HCT116 (cell line): ENCODE data around the gene PIEZO2. TPM values are rescaled to one million over a fixed set of nuclear protein-coding genes. Genes with fewer than 3 reads are reported as not detected.
"Not testable (repeated sequence)": the region's sequence is repeated elsewhere in the genome, so short reads cannot be mapped to it uniquely, and the experiment has no call there.

Experiments used
- ATAC-seq: fragments of 200-7000 bp; cut with Tn5 transposase; 2 replicates; pipeline ENCODE4 v1.9.1; 2020; ENCODE audit warnings: mild to moderate bottlenecking, moderate library complexity
- BruUV-seq: library from RNA; stranded (reverse); fragments of 400-500 nt; replicated peaks from 2 replicates; lab custom pipeline; 2021; lab: Mats Ljungman, UMichigan
- CTCF ChIA-PET: fragments of 300-600 bp; sonication (Branson Sonifier 250); formaldehyde crosslinking; loops from one replicate; lab custom pipeline; 2021; ENCODE audit warnings: antibody characterized with exemption; lab: Charles Lee
- POLR2A ChIA-PET: fragments of 300-600, 350-600 bp; sonication (Branson Sonifier 250); formaldehyde crosslinking; loops from one replicate; lab custom pipeline; 2021; ENCODE audit warnings: antibody characterized with exemption; lab: Charles Lee
- RAD21 ChIA-PET, 2 experiments: fragments of 300-600 bp; sonication (Branson Sonifier 250); formaldehyde crosslinking; loops; one replicate each; lab custom pipeline; 2023; ENCODE audit warnings: low total read pairs in 2 of 2; ENCODE audit not compliant: uncharacterized antibody in 2 of 2, unreplicated experiment in 2 of 2, low non-redundant PET in 1 of 2; lab: Charles Lee
- DNase-seq: peaks from one replicate; pipeline ENCODE4 v3.0.0-alpha.2; 2010; ENCODE audit warnings: low read depth, low spot score
- H2AFZ ChIP-seq: fragments of 200-600 bp; shearing (Covaris generic), sonication (generic); 2 replicates; pipeline ENCODE4 v1.6.1; 2017; ENCODE audit warnings: low read depth, mixed run types, mixed read lengths, antibody characterized with exemption, low read length; ENCODE audit not compliant: poor library complexity, severe bottlenecking
- H3K27ac ChIP-seq: 2 replicates; pipeline ENCODE4 v1.5.1; 2012; ENCODE audit warnings: low read depth, low read length
- H3K27me3 ChIP-seq: fragments of 200-600 bp; sonication (generic); 2 replicates; pipeline ENCODE4 v1.6.1; 2016; ENCODE audit warnings: mixed run types, low read length, mixed read lengths; ENCODE audit not compliant: insufficient read depth
- H3K36me3 ChIP-seq, 2 experiments: fragments of 200-500 bp in 1 of 2; fragments of 200-600 bp in 1 of 2; sonication (Bioruptor generic) in 1 of 2; sonication (generic) in 1 of 2; 2 replicates each; pipeline versions ENCODE4 v1.5.1 to v1.6.1; 2014 to 2016; ENCODE audit warnings: low read length in 2 of 2, inconsistent platforms in 1 of 2, mixed read lengths in 1 of 2, mixed run types in 1 of 2; ENCODE audit not compliant: insufficient read depth in 2 of 2, control insufficient read depth in 1 of 2
- H3K4me1 ChIP-seq, 2 experiments: fragments of 200-600 bp in 1 of 2; sonication (generic) in 1 of 2; 2 replicates each; pipeline versions ENCODE4 v1.5.1 to v1.6.1; 2012 to 2017; ENCODE audit warnings: low read length in 2 of 2, inconsistent platforms in 1 of 2, mild to moderate bottlenecking in 1 of 2, mixed read lengths in 1 of 2, mixed run types in 1 of 2, moderate library complexity in 1 of 2; ENCODE audit not compliant: insufficient read depth in 2 of 2, control insufficient read depth in 1 of 2
- H3K4me2 ChIP-seq: fragments of 200-600 bp; sonication (generic); 2 replicates; pipeline ENCODE4 v1.6.1; 2017; ENCODE audit warnings: mixed run types, low read length, mixed read lengths
- H3K4me3 ChIP-seq, 2 experiments: fragments of 200-600 bp in 1 of 2; sonication (generic) in 1 of 2; replicated peaks in 1 of 2; 2 replicates each; pipeline ENCODE4 v1.5.1; 2011 to 2016; ENCODE audit warnings: low read length in 2 of 2, control low read depth in 1 of 2, low read depth in 1 of 2, mild to moderate bottlenecking in 1 of 2, mixed read lengths in 1 of 2, mixed run types in 1 of 2
- H3K79me2 ChIP-seq: fragments of 200-600 bp; sonication (generic); 2 replicates; pipeline ENCODE4 v1.6.1; 2017; ENCODE audit warnings: mild to moderate bottlenecking, mixed run types, low read length, moderate library complexity, mixed read lengths; ENCODE audit not compliant: insufficient read depth
- H3K9ac ChIP-seq: fragments of 200-600 bp; sonication (generic); 2 replicates; pipeline ENCODE4 v1.6.1; 2016; ENCODE audit warnings: low read length, mixed read lengths
- H3K9me2 ChIP-seq: fragments of 200-600 bp; sonication (generic), shearing (Covaris generic); 2 replicates; pipeline ENCODE4 v1.6.1; 2017; ENCODE audit warnings: mixed run types, mild to moderate bottlenecking, moderate library complexity; ENCODE audit not compliant: insufficient read depth
- H3K9me3 ChIP-seq, 2 experiments: fragments of 200-500 bp in 1 of 2; fragments of 200-600 bp in 1 of 2; sonication (Bioruptor generic) in 1 of 2; sonication (generic) in 1 of 2; 2 replicates each; pipeline ENCODE4 v1.6.1; 2014 to 2017; ENCODE audit warnings: low read length in 2 of 2, mixed read lengths in 2 of 2, inconsistent platforms in 1 of 2, low read depth in 1 of 2, mild to moderate bottlenecking in 1 of 2, mixed run types in 1 of 2, moderate library complexity in 1 of 2; ENCODE audit not compliant: control insufficient read depth in 1 of 2, insufficient read depth in 1 of 2
- H4K20me1 ChIP-seq: fragments of 200-600 bp; sonication (generic), shearing (Covaris generic); 2 replicates; pipeline ENCODE4 v1.6.1; 2017; ENCODE audit warnings: mixed run types, mild to moderate bottlenecking, moderate library complexity; ENCODE audit not compliant: insufficient read depth
- ATF3 ChIP-seq: IDR thresholded peaks from 2 replicates; pipeline ENCODE4 v1.6.1; 2012
- CEBPB ChIP-seq: IDR thresholded peaks from 2 replicates; pipeline ENCODE4 v1.6.1; 2012; ENCODE audit warnings: low read depth
- CTCF ChIP-seq, 3 experiments: fragments of 200-600 bp in 1 of 3; sonication (generic) in 1 of 3; IDR thresholded peaks in 2 of 3; conservative IDR thresholded peaks in 1 of 3; 2 replicates each; pipeline ENCODE4 v1.5.1; 2012 to 2017; ENCODE audit warnings: low read depth in 2 of 3, low read length in 2 of 3, antibody characterized with exemption in 1 of 3, borderline replicate concordance in 1 of 3, control low read depth in 1 of 3, mild to moderate bottlenecking in 1 of 3, mixed read lengths in 1 of 3, mixed run types in 1 of 3, moderate library complexity in 1 of 3; ENCODE audit not compliant: insufficient read depth in 1 of 3
- EZH2 ChIP-seq: fragments of 200-600 bp; sonication (generic); IDR thresholded peaks from 2 replicates; pipeline ENCODE4 v1.6.1; 2017; ENCODE audit warnings: antibody characterized with exemption, mixed run types
- EZH2phosphoT487 ChIP-seq: fragments of 200-600 bp; IDR thresholded peaks from 2 replicates; pipeline ENCODE4 v1.6.1; 2018; ENCODE audit warnings: antibody characterized with exemption, borderline replicate concordance
- POLR2A ChIP-seq: IDR thresholded peaks from 2 replicates; pipeline ENCODE4 v1.7.0; 2011; ENCODE audit warnings: borderline replicate concordance; ENCODE audit not compliant: insufficient read depth, insufficient read length; ENCODE audit errors: extremely low read depth
- SP1 ChIP-seq: IDR thresholded peaks from 2 replicates; pipeline ENCODE4 v1.6.1; 2012; ENCODE audit warnings: low read depth
- YY1 ChIP-seq: IDR thresholded peaks from 2 replicates; pipeline ENCODE4 v1.6.1; 2011; ENCODE audit warnings: low read length, low read depth, moderate library complexity, mild to moderate bottlenecking; ENCODE audit not compliant: insufficient replicate concordance; ENCODE audit errors: extremely low read depth
- ZBTB33 ChIP-seq: IDR thresholded peaks from 2 replicates; pipeline ENCODE4 v1.6.1; 2011; ENCODE audit warnings: mild to moderate bottlenecking, low read length, moderate library complexity; ENCODE audit not compliant: insufficient replicate concordance; ENCODE audit errors: extremely low read depth
- intact Hi-C: fragments of 100-400 bp; cut with micrococcal nuclease; formaldehyde crosslinking; loops from 2 replicates; pipeline ENCODE4 v1.10.0; 2022
- total RNA-seq: library from RNA; stranded (reverse); gene quantifications from one replicate; pipeline ENCODE4 v1.2.1, GENCODE V29; 2021; ENCODE audit not compliant: unreplicated experiment

Gene PIEZO2
- total RNA-seq, 1 experiment from 2014 or later = 0.34 TPM

- RAD21 ChIA-PET = no interaction called here
- Histone ChIP-seq H3K9ac (no peak overlapping the region), H3K4me2 (no peak overlapping the region), H3K27me3 (peaks cover 6% of the 10 kb centered on the region; the same call in 1 of the 2 replicates), H3K79me2 (no peaks in the 10 kb centered on the region), H3K27ac (no peak overlapping the region), H3K9me3 (no peaks in the 10 kb centered on the region), H4K20me1 (no peaks in the 10 kb centered on the region), H2AFZ (no peak overlapping the region), H3K36me3 (no peaks in the 10 kb centered on the region), H3K4me1 (no peaks in the 10 kb centered on the region), H3K4me3 (no peak overlapping the region), H3K9me2 (no peaks in the 10 kb centered on the region)
- no peak for DNase-seq
- intact Hi-C loops = no loop called here
- CTCF ChIA-PET = no interaction called here
- POLR2A ChIA-PET = no interaction called here
- ATAC-seq = no peak
- TF ChIP-seq ATF3 = no peak
- no peak for TF ChIP-seq EZH2
- TF ChIP-seq ZBTB33 = no peak
- TF ChIP-seq POLR2A = no peak
- no peak for TF ChIP-seq CTCF (IDR thresholded peaks at IDR 0.05 in 2 of 3, conservative IDR thresholded peaks at IDR 0.05 in 1 of 3; ENCODE audit: borderline replicate concordance in 1 of 3, insufficient read depth in 1 of 3, low read depth in 2 of 3, low read length in 2 of 3)
- no peak for TF ChIP-seq SP1
- no peak for TF ChIP-seq YY1
- no peak for TF ChIP-seq EZH2phosphoT487
- no peak for TF ChIP-seq CEBPB
- BruUV-seq = no TSS peak
These were observed 226.2 kb downstream of the PIEZO2 start for GRCh38 chr18:10923141-10923540.

- H4K20me1 ChIP-seq, ATAC-seq, H3K27ac ChIP-seq, H3K4me3 ChIP-seq, H2AFZ ChIP-seq, BruUV-seq, H3K4me1 ChIP-seq, RAD21 ChIA-PET, POLR2A ChIA-PET, H3K9ac ChIP-seq, H3K36me3 ChIP-seq, H3K9me3 ChIP-seq, DNase-seq, H3K4me2 ChIP-seq, H3K79me2 ChIP-seq, H3K27me3 ChIP-seq, H3K9me2 ChIP-seq, intact Hi-C loops, CTCF ChIA-PET: not testable (repeated sequence)
These were observed 226.7 kb downstream of the PIEZO2 start for GRCh38 chr18:10922712-10923111.

- POLR2A ChIA-PET = not testable (repeated sequence)
These were observed 229.1 kb downstream of the PIEZO2 start for GRCh38 chr18:10920309-10920708.

More at GRCh38 chr18:10920309-10920708, 229.1 kb downstream of the PIEZO2 start:
- H3K27me3 ChIP-seq, CTCF ChIA-PET, intact Hi-C loops, H3K4me2 ChIP-seq, RAD21 ChIA-PET, H4K20me1 ChIP-seq, BruUV-seq, H3K4me3 ChIP-seq, H3K36me3 ChIP-seq, H3K9me3 ChIP-seq, H3K9me2 ChIP-seq, ATAC-seq, H3K4me1 ChIP-seq, H3K79me2 ChIP-seq, H3K27ac ChIP-seq, DNase-seq, H3K9ac ChIP-seq, H2AFZ ChIP-seq: not testable (repeated sequence)
